ENCODE measurements around the gene SRRT. TPM values are rescaled to one million over a fixed set of nuclear protein-coding genes. Genes with fewer than 3 reads are reported as not detected.

SRRT gene
- total RNA-seq, 3 donors from 2014 or later, result 406 to 450 (median 436) TPM

DNA sequence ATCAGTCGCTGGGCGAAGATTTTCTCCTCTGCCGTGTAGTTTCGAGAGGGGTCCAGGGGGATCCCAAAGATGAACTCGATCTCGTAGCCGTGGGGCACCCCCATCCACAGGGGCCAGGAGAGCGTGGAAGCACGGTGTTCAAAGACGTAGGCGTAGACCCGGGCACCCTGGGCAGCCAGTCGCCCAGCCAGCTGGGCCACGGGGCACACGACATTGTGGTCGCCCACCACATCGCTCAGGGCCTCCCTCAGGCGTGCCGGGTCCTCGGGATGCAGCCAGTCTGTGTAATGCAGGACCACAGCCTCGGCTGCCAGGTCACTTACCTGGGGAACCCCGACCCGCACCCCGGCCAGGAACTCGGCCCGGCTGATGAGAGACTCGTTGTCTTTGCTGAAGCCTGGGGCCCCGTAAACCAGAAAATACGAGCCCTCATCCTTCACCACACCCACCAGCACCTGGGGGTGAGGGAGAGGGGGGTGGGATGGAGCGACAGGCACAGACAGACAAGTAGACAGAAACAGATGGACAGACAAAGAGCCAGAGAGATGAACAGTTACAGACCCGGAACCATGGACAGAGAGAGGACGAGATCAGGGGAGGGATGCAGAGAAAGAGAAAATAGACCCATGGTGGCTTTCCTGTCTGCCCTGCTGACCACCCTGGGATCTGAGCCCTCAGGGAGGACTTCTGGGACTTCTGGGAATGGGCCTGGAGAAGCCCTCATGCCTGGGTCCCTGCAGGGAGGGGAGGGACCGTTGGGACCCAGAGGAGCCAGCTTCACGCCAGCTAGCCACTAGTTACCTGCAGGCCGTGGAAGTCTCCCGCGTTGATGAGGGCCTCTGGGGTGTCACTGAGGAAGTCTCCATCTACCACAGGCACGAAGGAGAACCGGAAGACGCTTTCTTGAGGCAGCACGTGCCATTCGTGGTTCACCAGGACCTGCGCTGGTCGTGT is 17.7 kb downstream of the SRRT start:
- Mint-ChIP-seq H3K4me1 (ENCODE audit: low read depth) (peaks cover 27% of the 10 kb centered on the region), H3K4me3 (no peak overlapping the region), H3K9me3 (no peaks in the 10 kb centered on the region), H3K36me3 (ENCODE audit: insufficient read depth) (peaks cover 9% of the 10 kb centered on the region), H3K27me3 (ENCODE audit: low read depth) (peaks cover 39% of the 10 kb centered on the region)
- DNase-seq (no peak), ATAC-seq (no peak)

GRCh38 chr7:100893318-100893895 is 18.5 kb downstream of the SRRT start:
- DNase-seq, result no peak
- peaks cover 46% of the 10 kb centered on the region for H3K27me3 Mint-ChIP-seq (ENCODE audit: low read depth)

DNA sequence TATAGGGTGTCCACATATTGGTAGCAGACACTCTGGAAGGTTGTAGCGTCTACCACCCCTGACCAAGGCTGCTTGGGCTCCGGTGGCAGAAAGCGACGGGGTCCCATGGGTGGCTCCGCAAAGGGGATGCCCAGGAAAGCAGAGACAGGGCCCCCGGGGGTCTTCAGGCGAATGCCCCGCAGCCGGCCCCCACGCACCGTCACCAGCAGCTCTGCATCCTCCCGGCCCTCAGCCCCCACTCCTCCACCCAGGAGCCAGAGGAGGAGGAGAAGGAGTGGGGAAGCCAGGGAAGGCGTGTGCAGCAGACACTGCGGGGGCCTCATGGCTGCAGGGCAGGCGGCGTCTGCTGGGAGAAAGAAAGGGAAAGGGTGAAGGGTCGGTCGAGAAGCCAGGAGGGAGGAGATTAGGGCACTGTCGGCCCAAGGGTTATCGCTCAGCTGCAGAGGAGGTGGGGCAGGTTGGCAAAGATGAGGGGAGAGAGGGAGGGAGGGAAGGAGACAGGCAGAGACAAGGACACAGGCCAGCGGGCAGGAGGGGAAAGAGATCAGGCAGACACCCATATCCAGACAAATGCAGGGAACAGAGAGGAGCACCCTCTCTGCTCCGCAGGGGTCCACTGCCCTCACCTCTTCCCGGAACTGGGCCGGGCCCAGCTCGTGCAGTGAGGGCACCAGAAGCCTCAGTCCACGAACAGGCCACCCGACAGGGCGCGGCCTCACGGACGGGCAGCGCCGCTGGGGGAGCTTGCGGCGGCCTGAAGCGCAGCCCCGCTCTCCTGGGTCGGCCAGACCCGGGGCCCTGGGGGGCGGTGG is 19.2 kb downstream of the SRRT start:
- Mint-ChIP-seq H3K9me3 (no peaks in the 10 kb centered on the region), H3K36me3 (ENCODE audit: insufficient read depth) (no peaks in the 10 kb centered on the region), H3K27me3 (ENCODE audit: low read depth) (peaks cover 49% of the 10 kb centered on the region)

More at GRCh38 chr7:100893318-100893895, 18.5 kb downstream of the SRRT start:
- no peak for ATAC-seq
- Mint-ChIP-seq H3K36me3 (ENCODE audit: insufficient read depth) (peaks cover 3% of the 10 kb centered on the region), H3K4me1 (ENCODE audit: low read depth) (peaks cover 19% of the 10 kb centered on the region), H3K9me3 (no peaks in the 10 kb centered on the region), H3K4me3 (no peak overlapping the region)

GRCh38 chr7:100894860-100895700 is 20.2 kb downstream of the SRRT start:
- Mint-ChIP-seq H3K9me3 (no peaks in the 10 kb centered on the region), H3K27me3 (ENCODE audit: low read depth) (peaks cover 53% of the 10 kb centered on the region), H3K4me1 (ENCODE audit: low read depth) (peaks cover 16% of the 10 kb centered on the region), H3K36me3 (ENCODE audit: insufficient read depth) (no peaks in the 10 kb centered on the region), H3K4me3 (peak overlapping the region; percentile 45)
- peak; percentile 15 to 18 for ATAC-seq
- DNase-seq, result peak; percentile 52

More for the DNA sequence above, 19.2 kb downstream of the SRRT start:
- Mint-ChIP-seq H3K4me3 (no peak overlapping the region), H3K4me1 (ENCODE audit: low read depth) (peaks cover 16% of the 10 kb centered on the region)
- ATAC-seq (no peak), DNase-seq (no peak)

GRCh38 chr7:100895701-100895955 is 20.7 kb downstream of the SRRT start, which contains the start of gene ACHE:
ACHE (minus strand) TSS chr7:100895888; CDS start chr7:100894232, 1,656 bp downstream.
- Mint-ChIP-seq H3K36me3 (ENCODE audit: insufficient read depth) (no peaks in the 10 kb centered on the region), H3K27me3 (ENCODE audit: low read depth) (peaks cover 56% of the 10 kb centered on the region), H3K4me1 (ENCODE audit: low read depth) (peaks cover 12% of the 10 kb centered on the region), H3K9me3 (no peaks in the 10 kb centered on the region), H3K4me3 (peak within 1 kb of the TSS; percentile 78)
- DNase-seq (no peak), ATAC-seq (peak; percentile 26 to 33)

DNA sequence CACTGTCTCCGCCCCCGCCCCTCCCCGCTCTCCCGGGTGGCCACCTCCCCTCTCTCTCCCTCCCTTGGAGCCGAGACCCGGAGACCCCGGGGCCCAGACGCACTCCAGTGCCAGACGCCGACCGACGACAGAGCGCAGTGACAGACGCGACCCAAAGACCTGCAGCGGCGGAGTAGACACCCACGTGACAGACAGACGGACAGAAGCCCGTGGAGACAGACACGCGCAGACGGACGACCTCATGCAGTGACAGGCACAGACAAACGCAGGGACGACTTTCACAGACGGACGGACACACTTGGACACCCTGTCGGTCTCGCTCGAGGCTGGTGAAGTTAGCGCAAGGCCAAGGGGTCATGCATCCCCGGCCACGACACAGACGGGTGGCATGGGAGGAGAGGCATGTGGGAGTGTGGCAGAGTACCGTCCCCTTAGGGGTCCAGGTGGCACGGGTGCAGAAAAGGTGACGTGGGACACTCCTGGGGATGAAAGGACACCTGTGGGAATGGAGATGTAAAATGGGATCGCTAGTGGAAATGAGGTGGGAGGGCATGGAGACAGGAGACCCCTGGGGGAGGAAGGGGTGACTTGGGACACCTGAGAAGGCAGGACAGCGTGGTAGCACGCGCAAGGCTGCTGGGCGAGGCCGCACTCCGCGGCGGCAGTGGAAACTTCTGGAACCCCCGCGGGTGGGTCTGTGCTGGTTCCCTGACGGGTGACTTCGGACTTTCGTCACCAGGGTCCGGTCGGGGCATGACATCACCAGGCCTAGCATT is 21.2 kb downstream of the SRRT start:
- no peaks in the 10 kb centered on the region for H3K9me3 Mint-ChIP-seq
- no peak for DNase-seq
- no peaks in the 10 kb centered on the region for H3K36me3 Mint-ChIP-seq (ENCODE audit: insufficient read depth)
- peaks cover 11% of the 10 kb centered on the region for H3K4me1 Mint-ChIP-seq (ENCODE audit: low read depth)
- peak; percentile 27 to 32 for ATAC-seq
- peak overlapping the region; percentile 78 for H3K4me3 Mint-ChIP-seq
- peaks cover 61% of the 10 kb centered on the region for H3K27me3 Mint-ChIP-seq (ENCODE audit: low read depth)

- ATAC-seq (peak; percentile 46 to 71), DNase-seq (no peak)
- Mint-ChIP-seq H3K36me3 (ENCODE audit: insufficient read depth) (no peaks in the 10 kb centered on the region), H3K27me3 (ENCODE audit: low read depth) (peaks cover 56% of the 10 kb centered on the region), H3K4me3 (peak overlapping the region; percentile 55), H3K9me3 (no peaks in the 10 kb centered on the region), H3K4me1 (ENCODE audit: low read depth) (peaks cover 7% of the 10 kb centered on the region)
These were observed 22.1 kb downstream of the SRRT start for GRCh38 chr7:100896732-100897608.

- H3K4me3 Mint-ChIP-seq, result peak overlapping the region; percentile 15
- H3K27me3 Mint-ChIP-seq (ENCODE audit: low read depth), result peaks cover 46% of the 10 kb centered on the region
- no peaks in the 10 kb centered on the region for H3K9me3 Mint-ChIP-seq
- DNase-seq, result no peak
- no peak for ATAC-seq
- H3K4me1 Mint-ChIP-seq (ENCODE audit: low read depth), result peaks cover 7% of the 10 kb centered on the region
- no peaks in the 10 kb centered on the region for H3K36me3 Mint-ChIP-seq (ENCODE audit: insufficient read depth)
These were observed 23.0 kb downstream of the SRRT start for GRCh38 chr7:100897772-100898454.

GRCh38 chr7:100899432-100899831 is 24.5 kb downstream of the SRRT start:
- peaks cover 40% of the 10 kb centered on the region for H3K27me3 Mint-ChIP-seq (ENCODE audit: low read depth)

GRCh38 chr7:100900978-100901377 is 26.1 kb downstream of the SRRT start:
- Mint-ChIP-seq H3K27me3 (ENCODE audit: low read depth) (peaks cover 38% of the 10 kb centered on the region), H3K4me3 (no peak overlapping the region), H3K9me3 (no peaks in the 10 kb centered on the region), H3K4me1 (ENCODE audit: low read depth) (peaks cover 5% of the 10 kb centered on the region), H3K36me3 (ENCODE audit: insufficient read depth) (no peaks in the 10 kb centered on the region)
- no peak for ATAC-seq
- DNase-seq, result no peak

More at GRCh38 chr7:100899432-100899831, 24.5 kb downstream of the SRRT start:
- DNase-seq, result no peak
- ATAC-seq, result no peak
- Mint-ChIP-seq H3K9me3 (no peaks in the 10 kb centered on the region), H3K4me3 (no peak overlapping the region), H3K36me3 (ENCODE audit: insufficient read depth) (no peaks in the 10 kb centered on the region), H3K4me1 (ENCODE audit: low read depth) (peaks cover 7% of the 10 kb centered on the region)

- no peak for DNase-seq
- H3K36me3 Mint-ChIP-seq (ENCODE audit: insufficient read depth), result no peaks in the 10 kb centered on the region
- ATAC-seq, result no peak
- H3K27me3 Mint-ChIP-seq (ENCODE audit: low read depth), result peaks cover 33% of the 10 kb centered on the region
- no peak overlapping the region for H3K4me3 Mint-ChIP-seq
- H3K4me1 Mint-ChIP-seq (ENCODE audit: low read depth), result no peaks in the 10 kb centered on the region
- H3K9me3 Mint-ChIP-seq, result no peaks in the 10 kb centered on the region
These were observed 27.0 kb downstream of the SRRT start for GRCh38 chr7:100901921-100902332.

DNA sequence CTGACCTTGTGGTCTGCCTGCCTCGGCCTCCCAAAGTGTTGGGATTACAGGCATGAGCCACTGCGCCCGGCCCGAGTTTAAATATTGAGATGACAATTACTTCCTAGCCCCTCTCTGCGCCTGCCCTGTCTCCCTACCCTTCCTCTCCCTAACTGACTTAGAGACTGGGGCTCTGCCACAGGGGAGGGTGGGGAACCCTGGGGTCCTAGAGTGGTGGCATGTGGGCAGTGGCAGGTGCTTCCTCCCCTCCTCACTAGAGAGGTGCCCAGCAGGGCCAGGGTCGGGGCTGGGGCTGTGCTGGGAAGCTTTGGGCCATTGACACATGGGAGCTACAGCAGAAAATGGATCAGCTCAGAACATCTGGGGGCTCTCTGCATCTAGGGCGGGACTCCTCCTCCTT is 27.7 kb downstream of the SRRT start:
- DNase-seq, result no peak
- Mint-ChIP-seq H3K4me1 (ENCODE audit: low read depth) (no peaks in the 10 kb centered on the region), H3K27me3 (ENCODE audit: low read depth) (peaks cover 27% of the 10 kb centered on the region), H3K9me3 (no peaks in the 10 kb centered on the region), H3K36me3 (ENCODE audit: insufficient read depth) (no peaks in the 10 kb centered on the region), H3K4me3 (no peak overlapping the region)
- no peak for ATAC-seq
